T-helper 2 cell treated with Interferon-gamma antibody and Interleukin-4, amounts not matched to agents 100 ng/mL and 5 ng/mL, for 36 hours (primary cell): Measurements from ENCODE around the gene ALOX15B. TPM values are rescaled to one million over a fixed set of nuclear protein-coding genes. Genes with fewer than 3 reads are reported as not detected.

ENCODE experiments used
- intact Hi-C: fragments of 100-400 bp; cut with micrococcal nuclease; formaldehyde crosslinking; loops from one replicate; pipeline ENCODE4 v1.15.1; 2023
- total RNA-seq: library from RNA; stranded (reverse); gene quantifications from 2 replicates; pipeline ENCODE4 v1.2.3, GENCODE V29; 2022

ALOX15B gene
- total RNA-seq, 1 donor from 2014 or later: not detected

DNA sequence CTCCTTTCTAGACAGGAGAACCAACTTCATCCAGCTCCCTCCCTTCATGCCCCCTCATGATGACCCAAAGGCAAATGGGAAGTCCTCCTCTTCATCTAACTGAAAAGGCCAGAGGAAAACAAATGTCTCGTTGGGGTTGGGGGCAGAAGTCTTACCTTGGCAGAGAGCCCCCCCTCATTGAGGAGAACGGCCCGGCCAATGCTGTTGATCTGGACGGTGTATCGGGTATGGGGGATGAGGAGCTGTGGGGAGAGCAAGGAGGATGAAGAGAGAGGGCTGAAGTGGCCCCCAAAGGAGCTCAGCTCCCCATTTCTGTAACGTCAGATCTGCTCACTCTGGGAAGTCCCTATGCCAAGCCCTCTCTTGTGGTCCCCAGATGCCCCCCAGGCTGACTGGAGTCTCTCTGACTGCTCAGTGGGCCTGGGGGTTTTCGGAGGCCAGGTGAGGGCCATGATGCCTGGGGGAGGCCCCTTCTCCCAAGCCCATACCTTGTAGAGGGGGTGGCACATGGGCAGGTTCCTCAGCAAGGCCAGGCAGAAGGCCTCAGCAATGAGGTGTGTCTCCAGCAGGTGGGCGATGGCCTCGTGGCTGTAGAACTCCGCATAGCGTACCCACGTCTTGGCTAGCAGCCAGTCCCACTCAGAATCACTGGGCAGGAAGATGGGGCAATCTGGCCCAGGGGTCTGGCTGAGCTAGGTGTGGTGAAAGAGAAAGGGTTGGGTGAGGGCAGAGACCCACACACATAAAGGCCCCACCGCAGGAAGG, 37.8 kb downstream of the ALOX15B start:
- intact Hi-C loops: no loop called here

DNA sequence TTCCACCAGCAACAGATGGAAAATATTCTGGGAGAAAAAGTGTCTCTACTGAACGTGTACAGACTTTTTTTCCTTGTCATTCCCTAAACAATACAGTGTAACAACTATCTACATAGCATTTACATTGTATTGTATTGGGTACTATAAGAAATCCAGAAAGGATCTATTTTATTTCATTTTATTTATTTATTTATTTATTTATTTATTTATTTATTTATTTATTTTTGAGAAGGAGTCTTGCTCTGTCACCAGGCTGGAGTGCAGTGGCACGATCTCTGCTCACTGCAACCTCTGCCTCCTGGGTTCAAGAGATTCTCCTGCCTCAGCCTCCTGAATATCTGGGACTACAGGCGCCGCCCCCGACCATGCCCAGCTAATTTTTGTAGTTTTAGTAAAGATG, 39.1 kb downstream of the ALOX15B start:
- intact Hi-C loops: loop anchor here (2.0 kb wide), 2 partner anchors 17 to 33 kb away; no protein-coding TSS in a partner anchor

DNA sequence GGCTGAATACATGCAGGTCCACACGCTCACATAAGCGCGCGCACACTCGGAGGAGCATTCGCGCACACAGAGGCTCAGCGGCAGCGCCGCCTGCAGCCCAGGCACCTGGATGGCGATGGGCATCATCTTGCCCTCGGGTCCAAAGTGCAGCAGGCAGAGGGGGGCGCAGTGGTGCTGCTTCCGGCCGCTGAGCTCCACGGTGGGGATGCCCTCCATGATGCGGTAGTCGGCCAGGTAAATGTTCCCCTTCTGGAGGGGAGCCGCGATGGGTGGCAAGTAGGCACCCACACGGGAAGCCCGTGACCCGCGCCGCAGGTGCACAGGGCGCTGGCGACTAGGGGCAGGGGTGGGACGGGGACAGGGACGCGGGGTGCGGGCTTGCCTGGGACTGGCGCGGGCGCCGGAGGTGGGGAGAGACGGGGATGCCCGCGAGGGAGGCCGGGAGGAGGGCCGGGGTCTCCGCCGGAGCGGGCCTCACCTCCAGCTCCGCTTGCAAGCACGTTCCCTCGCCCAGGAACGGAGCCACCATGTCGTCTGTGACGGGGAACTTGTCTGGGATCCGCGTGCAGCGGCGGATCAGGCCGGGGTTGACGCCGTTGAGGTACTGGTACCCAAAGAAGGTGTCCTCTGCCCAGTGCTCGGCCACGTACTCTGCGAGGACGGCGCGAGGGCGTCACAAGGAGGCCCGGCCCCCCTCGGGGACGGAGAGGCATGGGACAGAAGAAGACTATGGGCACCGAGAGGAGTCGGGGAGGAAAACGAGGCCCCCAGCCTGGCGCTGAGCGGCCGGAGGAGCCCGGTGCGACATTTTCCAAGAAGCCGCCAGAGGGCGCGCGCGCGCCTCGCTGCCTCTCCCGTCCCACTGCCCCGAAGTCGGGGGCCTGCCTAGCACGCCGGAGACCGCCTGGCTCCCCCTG, 40.7 kb downstream of the ALOX15B start:
- intact Hi-C loops: loop anchor here (2.0 kb wide), 2 partner anchors 19 to 31 kb away; no protein-coding TSS in a partner anchor

DNA sequence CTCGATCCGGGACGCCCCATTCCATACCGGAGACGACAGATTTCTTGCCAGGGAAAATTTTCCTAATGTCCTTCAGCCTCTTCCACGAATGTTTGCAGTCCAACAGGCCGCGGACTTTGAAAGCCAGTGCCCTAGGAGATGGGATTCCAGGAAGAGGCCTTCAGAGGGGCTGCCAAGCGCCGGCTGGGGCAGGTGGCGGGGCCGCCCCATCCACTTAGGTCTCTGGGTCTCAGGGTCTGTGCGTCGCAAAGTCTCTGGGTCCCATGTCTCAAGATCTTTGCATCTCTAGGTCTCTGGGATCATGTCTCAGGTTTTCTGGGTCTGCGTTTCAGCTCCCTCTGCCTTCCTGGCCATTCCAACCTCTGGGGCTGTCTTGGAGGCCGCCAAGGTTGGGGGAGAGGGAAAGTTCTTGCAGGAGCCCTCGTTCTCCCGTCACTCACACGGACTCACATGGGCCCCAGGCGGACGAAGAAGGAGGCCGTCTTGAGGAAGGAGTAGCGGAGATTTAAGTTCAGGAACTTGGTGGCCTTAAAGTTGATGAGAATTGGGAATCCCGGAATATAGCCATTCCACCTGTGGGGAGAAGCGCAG, 41.4 kb downstream of the ALOX15B start:
- intact Hi-C loops: no loop called here

DNA sequence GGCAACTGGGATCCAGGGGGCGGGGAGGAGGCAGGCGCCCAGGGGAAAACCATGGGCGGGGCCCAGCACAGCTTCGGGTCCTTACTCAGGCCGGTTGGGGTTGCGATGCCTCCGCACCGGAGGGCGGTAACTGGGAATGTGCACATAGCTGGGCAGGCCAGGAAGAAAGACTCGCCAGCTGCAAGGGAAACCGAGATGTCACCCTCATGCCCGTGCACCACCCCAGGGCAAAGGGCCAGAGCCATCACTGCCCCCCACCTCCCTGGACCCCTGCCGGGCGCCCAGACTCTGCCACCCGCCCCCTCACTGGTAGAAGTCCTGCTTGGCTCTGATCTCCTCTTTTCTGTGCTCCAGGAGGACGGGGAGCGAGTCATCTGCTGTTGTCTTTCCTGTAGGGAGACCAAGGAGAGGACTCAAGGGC, 42.0 kb downstream of the ALOX15B start:
- intact Hi-C loops: no loop called here

DNA sequence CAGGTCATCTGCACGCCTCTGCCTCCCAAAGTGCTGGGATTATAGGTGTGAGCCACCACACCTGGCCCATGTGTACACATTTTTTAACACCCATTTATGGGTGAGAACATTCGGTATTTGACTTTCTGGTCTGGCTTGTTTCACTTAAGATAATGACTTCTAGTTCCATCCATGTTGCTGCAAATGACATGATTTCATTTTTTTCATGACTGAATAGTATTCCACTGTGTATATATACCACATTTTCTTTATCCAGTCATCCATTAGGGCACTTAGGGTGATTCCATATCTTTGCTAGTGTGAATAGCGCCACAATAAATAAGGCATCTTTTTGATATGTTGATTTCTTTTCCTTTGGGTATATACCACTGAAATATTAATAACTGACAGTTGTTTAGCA, 43.0 kb downstream of the ALOX15B start:
- intact Hi-C loops: no loop called here

DNA sequence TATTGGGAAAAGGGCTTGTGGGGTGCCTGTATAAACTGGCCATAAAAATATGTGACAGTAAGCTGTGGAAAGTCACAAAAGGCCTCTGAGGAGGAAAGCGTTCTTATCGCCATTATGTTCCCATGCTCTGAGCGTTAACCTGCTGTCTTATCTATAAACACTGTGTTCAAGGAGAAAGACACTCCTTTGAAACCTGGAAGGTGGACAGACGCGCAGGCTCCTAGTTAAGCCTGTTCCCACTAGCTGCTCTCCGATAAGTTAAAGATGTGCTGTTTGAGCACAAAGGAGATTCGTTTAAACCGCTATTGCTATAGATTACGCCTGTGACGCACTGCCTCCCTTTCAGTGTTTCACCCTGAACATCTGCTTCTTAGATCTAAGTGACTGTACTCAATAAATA, 43.4 kb downstream of the ALOX15B start:
- intact Hi-C loops: no loop called here

DNA sequence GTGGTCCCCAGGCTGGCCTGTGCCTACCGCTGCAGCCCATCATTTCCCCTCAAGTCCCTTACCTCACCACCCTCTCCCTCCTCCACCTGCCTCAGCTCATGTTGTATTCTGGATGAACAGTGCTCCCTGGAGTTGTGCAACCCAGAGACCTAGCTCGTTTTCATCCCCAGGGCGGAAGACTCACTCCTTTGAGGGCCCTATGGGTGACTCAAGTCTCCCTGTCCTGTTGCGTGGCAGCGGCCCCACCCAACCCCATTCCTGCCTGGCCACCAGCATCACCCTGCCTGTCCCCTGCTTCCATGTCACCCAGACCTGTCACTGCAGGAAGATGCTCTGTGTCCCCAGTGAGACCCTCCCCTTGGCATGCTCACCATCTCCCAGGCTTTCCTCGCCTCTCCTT, 45.4 kb downstream of the ALOX15B start:
- intact Hi-C loops: no loop called here

DNA sequence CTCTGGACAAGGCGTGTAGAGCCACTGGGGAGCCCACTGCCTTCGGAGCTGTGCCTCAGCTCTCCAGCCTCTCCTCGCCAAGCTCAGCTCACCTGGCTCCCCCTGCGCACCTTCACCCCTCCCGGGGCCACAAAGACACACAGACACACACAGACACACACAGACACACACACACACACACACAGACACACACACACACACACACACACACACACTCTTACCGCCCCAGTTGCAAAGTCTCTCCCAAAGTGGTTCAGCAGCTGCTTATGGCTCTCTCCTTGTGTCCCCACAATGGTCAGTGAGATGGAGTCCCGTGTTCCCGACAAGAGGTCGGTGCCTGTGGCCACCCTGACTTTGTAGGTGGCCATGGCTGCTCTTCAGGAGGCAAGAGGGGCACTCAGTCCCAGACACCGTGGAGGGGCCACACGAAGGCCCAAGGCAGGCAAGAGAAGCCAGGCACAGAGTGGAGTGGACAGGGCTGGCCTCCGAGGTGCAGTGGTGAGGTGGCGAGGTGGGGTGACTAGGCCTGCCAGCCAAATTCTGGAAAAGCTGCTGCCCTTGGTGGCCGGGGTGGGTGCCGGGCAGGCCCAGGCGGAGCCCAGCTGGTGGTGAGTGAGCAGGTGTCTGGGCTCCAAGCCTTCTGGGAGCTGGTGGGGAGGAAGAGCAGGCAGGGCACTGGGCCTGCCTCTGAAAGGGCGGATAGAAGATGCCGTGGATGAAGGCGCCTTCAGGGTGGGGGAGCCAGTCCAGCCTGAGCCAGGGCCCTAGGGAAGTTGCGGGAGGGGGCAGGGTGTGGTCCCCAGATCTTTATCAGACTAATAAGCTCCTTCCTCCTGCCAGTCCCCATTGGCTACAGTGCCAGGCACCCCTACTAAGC, 48.5 kb downstream of the ALOX15B start, which contains the start of gene ALOX12B:
ALOX12B (minus strand) TSS at position 642 of the 877 bp plus-strand sequence; CDS start at position 368, 274 bp downstream.
- intact Hi-C loops: no loop called here

DNA sequence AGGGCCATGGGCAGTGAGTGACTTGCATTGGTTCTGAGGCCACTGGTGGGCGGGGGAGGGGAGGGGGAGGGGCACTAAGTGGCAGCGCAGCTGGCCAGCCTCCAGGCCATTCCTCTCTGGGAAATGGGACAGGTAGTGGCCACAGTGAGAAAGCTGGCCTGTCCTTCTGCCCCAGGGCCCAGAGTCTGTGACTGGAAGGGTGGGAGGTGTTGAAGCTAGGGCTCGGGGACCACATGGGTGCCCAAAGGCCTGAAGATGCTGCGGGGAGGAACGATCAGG, 49.0 kb downstream of the ALOX15B start:
- intact Hi-C loops: no loop called here

DNA sequence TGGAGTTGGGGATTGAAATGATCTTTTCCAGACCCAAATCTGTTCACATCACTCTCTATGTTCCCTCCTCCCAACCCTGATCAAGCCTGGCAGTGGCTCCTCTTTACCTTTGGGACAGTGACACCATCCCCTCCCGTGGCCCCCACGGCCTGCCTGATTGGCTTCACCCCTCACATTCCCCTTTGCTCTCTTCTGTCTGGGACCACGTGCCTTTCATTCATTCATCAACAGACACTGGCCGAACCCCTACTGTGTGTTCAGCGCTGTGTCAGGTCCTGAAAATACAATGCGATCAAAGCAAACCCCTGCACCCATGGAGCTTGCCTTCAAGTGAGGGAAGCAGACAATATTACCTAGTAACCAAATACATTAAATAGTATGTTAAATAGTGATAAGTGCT, 50.9 kb downstream of the ALOX15B start:
- intact Hi-C loops: no loop called here

DNA sequence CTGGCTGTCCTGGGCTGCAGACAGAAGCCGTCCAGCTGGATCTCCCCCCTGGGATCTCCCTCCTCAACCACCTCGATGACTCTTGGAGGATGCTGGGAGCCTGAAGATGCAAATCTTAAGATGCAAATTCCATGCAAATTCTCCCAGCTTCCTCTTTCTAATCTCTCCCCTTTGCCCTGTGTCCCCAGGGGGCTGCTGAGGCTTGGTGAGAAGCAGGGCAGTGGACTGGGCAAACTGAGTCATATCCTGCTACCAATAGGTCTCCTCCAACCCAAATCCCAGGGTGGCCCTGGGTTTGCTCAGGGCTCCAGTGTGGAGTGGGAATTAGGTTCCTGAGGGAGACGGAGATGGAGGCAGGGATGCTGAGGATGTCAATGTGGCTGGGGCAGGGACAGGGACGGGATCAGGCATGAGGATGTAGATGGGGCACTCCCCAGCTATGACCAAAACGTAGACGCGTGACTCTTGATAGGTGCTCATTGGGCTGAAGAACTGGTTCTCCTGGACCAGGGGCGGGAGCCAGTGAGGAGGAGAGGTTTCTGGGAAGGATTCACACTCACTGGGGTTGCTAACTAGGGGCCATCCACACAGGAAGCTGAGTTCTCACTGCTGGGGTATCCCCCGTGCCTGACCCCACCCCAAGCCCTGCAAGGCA, 52.3 kb downstream of the ALOX15B start:
- intact Hi-C loops: no loop called here

DNA sequence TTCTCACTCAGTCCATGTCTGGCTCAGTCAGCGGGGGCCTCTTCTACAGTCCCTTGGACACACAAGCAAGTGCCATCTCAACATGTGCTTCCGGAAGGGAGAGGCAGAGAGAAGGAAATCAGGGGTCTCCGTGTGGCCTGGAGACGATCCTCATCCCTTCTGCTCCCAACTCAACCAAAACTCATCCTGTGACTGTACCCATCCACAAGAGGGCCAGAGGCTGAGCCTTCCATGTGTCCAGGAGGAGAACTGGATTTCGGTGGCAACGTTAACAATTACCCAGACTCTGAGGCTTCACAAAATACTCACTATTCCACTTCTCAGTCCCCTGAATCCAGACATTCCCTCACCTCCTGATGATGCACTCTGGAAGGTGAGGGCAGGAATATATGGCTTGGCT, 56.5 kb downstream of the ALOX15B start:
- intact Hi-C loops: loop anchor here (2.0 kb wide), 1 partner anchor 15 kb away; no protein-coding TSS in a partner anchor

DNA sequence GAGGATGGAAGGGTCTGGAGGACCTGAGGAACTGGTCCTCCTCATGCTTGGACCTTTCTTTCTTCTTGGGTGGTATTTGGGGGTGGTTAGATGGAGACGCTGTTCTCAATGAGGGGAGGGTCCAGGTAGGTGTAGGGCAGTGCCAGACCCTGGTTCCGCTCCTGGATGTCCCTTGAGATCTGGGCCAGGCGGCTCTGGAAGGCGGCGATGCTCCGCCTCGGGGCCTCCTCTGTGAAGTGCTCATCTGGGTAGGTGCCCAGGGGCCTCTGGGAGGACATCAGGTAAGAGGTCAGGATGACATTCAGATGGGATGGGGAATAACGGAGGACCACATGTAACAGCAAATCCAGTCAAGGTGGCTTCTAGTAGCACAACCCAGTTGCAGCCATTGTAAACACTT, 57.7 kb downstream of the ALOX15B start:
- intact Hi-C loops: no loop called here

Other genes starting within 250 kb of the ALOX15B start
- gene KDM6B, start 204.8 kb upstream of the ALOX15B start, total RNA-seq: 13.8 and 13.9 TPM in 2 replicates
- 0.57 and 0.82 TPM in 2 replicates for gene TMEM88, start 184.0 kb upstream of the ALOX15B start, total RNA-seq
- gene NAA38, start 181.5 kb upstream of the ALOX15B start, total RNA-seq: 74.9 TPM in 2 replicates
- 7.3 TPM in 2 replicates for gene CYB5D1, start 181.1 kb upstream of the ALOX15B start, total RNA-seq
- gene CHD3, start 150.3 kb upstream of the ALOX15B start, total RNA-seq: 212 and 213 TPM in 2 replicates
- 3.6 TPM in 2 replicates for gene RNF227, start 122.8 kb upstream of the ALOX15B start, total RNA-seq
- gene KCNAB3, start 109.2 kb upstream of the ALOX15B start, total RNA-seq: 9.2 and 10.7 TPM in 2 replicates
- gene TRAPPC1, start 107.1 kb upstream of the ALOX15B start, total RNA-seq: 216 and 217 TPM in 2 replicates
- 54.4 and 58.1 TPM in 2 replicates for gene CNTROB, start 106.9 kb upstream of the ALOX15B start, total RNA-seq
- gene GUCY2D, start 36.4 kb upstream of the ALOX15B start, total RNA-seq: 0.05 TPM in 1 of 2 replicates, not detected in the other
- not detected in 2 replicates for gene ALOX12B, start 48.7 kb downstream of the ALOX15B start, total RNA-seq
- gene ALOXE3, start 79.5 kb downstream of the ALOX15B start, total RNA-seq: not detected in 2 replicates
- 0.55 and 0.61 TPM in 2 replicates for gene HES7, start 85.0 kb downstream of the ALOX15B start, total RNA-seq
- gene PER1, start 113.3 kb downstream of the ALOX15B start, total RNA-seq: 20.4 and 26.4 TPM in 2 replicates
- gene VAMP2, start 123.9 kb downstream of the ALOX15B start, total RNA-seq: 64.6 and 67.0 TPM in 2 replicates
- gene TMEM107, start 137.3 kb downstream of the ALOX15B start, total RNA-seq: 26.1 and 26.4 TPM in 2 replicates
- 11.5 and 11.6 TPM in 2 replicates for gene BORCS6, start 151.1 kb downstream of the ALOX15B start, total RNA-seq
- gene AURKB, start 171.5 kb downstream of the ALOX15B start, total RNA-seq: 153 and 157 TPM in 2 replicates
- gene CTC1, start 209.0 kb downstream of the ALOX15B start, total RNA-seq: 90.7 and 97.9 TPM in 2 replicates
- 91.7 and 100 TPM in 2 replicates for gene PFAS, start 210.2 kb downstream of the ALOX15B start, total RNA-seq
- 63.0 and 63.4 TPM in 2 replicates for gene RANGRF, start 249.6 kb downstream of the ALOX15B start, total RNA-seq